DMS114 treated with DMSO at 0.1 percent for 48 hours (cell line): ENCODE data around the gene LRRC17.
"Not testable (repeated sequence)": the region's sequence is repeated elsewhere in the genome, so short reads cannot be mapped to it uniquely, and the experiment has no call there.

Experiments
- DNase-seq: peaks from one replicate; lab custom pipeline; 2025; ENCODE audit not compliant: unreplicated experiment; lab: John Stamatoyannopoulos, UW

Gene LRRC17

DNA sequence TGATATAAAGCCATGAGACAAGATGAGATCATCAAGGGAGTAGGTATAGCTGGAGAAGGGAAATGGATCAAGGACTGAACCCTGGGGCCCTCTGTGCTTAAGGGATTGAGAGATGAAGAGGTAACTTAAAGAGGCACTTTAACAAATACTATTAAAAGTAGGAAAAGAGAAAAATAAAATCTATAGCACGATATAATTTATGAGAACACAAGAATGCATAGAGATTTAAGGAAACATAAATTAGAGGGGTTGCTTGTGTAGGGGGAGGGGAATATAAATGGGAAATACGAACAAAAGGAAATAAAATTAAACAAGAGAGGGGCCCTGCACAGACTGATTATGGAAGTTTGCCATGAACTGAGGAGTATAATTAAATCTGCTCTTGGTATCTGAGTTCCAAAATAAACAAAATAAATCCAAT is 15.6 kb upstream of the LRRC17 start:
- DNase-seq = no peak

DNA sequence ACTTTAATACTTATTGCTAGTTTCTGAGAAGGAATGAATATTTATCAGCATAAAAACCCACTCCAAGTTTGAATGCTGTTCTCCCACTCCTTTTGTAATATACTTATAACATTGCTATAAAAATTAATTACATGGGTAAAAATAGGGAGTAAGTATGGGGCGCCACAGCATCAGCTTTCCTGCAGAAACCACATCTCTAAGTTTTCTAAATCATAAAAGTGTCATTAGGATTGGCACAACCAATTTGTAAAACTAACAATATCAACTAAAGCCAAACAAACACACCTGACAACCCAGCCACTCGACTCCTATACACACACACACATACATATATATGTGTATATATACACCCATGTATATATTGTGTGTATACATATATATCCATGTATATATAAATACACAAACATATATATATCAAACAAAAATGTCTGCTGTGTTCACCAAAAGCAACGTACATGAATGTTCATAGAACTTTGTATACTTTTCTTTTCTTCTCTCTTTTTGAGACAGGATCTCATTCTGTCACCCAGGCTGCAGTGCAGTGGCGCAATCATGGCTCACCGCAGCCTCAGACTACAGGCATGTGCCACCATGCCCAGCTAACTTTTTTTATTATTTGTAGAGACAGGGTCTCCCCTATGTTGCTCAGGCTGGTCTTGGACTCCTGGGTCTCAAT is 14.8 kb upstream of the LRRC17 start:
- no peak for DNase-seq

DNA sequence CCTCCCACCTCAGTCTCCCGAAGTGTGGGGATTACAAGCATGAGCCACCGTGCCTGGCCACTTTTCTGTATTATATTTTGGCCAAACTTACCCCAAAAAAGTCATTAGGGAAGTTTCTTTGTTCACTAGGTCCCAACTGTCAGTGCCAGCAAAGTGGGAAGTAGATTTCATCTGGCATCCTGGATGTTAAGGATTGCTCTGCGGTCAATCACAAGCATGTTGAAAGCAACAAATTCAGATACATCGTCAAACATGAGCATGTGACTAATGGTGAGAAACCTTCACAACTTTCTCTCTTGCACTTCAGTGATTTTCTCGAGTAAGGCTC is 14.3 kb upstream of the LRRC17 start:
- no peak for DNase-seq

DNA sequence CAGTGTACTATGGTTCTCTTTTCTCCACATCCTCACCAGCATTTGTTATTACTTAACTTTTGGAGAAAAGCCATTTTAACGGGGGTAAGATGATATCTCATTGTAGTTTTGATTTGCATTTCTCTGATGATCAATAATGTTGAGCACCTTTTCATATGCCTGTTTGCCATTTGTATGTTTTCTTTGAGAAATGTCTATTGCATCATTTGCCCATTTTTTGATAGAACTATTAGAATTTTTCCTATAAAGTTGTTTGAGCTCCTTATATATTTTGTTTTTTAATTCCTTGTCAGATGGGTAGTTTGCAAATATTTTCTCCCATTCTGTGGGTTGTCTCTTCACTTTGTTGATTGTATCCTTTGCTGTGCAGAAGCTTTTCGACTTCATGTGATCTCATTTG is 10.7 kb upstream of the LRRC17 start:
- DNase-seq = not testable (repeated sequence)

DNA sequence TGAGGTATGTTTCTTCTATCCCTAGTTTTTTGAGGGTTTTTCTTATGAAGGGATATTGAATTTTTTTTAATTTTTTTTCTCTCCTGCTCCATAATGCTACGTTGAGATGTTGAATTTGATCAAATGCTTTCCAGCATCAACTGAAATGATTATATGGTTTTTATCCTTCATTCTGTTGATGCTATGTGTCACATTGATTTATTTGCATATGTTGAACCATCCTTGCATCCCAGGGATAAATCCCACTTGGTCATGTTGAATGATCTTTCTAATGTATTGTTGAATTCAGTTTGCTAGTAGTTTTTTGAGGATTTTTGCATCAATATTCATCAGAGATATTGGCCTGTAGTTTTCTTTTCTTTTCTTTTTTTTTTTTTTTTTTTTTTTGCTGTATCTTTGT is 9.2 kb upstream of the LRRC17 start:
- DNase-seq = not testable (repeated sequence)

DNA sequence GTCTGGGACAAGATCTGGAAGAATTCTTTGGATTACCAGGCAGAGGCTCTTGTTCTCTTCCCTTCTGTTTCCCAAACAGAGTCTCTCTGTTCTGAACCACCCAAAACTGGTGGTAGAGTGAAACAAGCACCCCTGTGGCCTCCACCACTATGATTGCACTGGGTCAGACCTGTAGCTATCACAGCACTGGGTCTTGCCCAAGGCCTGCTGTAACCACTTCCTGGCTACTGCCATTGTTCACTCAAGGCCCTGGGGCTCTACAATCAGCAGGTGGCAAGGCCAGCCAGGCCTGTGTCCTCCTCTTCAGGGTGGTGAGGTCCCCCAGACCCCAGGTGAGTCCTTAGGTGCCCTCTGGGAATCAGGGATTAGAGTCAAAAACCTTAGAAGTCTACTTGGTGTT is 4.1 kb upstream of the LRRC17 start:
- DNase-seq = no peak

DNA sequence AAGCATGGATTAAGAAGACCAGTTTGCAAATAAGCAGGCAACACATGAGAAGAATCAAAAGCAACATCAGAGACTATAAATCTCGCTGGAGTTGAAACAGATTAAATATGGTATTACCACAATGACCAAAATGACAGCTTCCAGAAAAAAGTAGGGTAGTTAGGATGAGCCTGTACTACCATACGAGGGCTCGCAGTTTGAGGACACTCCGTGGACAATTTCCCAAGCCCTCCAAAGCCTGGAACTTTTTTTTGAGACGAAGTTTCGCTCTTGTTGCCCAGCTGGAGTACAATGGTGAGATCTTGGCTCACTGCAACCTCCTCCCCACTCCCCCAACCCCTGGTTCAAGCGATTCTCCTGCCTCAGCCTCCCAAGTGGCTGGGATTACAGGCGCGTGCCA is 1.0 kb downstream of the LRRC17 start:
- DNase-seq = no peak

DNA sequence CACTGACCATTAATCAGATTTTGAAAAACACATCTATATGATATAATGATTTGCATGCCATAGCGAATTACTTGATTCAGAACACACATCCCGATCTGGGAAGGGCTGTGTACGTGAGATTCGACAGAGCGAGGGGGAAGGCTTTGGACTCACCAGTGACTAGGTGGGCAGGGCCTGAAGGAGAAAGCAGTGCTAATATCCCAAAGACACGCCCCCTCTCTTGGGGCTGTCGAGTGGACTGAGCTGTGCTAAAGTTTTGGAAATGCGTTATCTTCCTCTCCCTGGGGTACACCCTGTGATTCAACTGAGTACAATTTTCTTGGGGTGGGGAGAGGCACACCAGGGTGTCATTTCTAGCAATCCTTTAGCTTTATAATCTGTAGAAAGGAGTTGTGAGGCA is 1.8 kb downstream of the LRRC17 start:
- DNase-seq = no peak

DNA sequence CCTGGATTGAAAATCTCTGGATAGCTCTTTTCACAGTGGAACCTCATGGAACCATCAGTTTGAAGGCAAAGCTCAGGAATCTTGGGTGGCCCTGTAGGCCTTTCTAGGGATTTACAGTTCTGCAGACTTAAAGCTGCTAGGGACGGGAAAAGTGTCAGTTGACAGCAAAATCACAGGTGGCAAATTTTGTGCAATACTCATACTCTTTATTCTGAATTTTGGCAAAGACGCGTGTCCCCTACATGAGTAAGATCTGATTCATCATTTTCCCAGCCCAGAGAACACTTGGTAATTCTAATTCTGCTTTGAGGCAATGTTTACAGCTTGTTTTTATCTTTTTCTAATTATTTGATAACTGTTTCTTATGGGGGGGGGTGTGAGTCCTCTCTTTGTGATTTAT is 3.6 kb downstream of the LRRC17 start:
- DNase-seq = no peak

DNA sequence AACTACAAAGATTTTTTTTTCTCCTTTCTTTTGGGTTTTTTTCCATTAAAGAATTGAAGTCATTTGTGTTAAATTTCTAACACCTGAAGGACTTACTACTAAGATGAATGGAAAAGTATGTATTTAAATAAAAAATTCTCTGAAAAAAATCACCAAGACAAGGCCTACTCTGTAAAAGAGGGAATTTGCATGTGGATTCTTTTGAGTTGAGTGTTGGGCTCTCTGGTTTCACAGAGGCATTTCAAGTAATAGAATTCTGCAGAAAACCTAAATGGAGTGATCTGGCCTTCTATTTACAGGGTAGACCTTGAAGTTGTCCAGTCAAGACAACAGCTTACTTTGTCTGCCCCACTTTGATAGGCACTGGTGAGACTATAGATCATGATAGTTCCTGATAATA is 4.1 kb downstream of the LRRC17 start:
- no peak for DNase-seq

DNA sequence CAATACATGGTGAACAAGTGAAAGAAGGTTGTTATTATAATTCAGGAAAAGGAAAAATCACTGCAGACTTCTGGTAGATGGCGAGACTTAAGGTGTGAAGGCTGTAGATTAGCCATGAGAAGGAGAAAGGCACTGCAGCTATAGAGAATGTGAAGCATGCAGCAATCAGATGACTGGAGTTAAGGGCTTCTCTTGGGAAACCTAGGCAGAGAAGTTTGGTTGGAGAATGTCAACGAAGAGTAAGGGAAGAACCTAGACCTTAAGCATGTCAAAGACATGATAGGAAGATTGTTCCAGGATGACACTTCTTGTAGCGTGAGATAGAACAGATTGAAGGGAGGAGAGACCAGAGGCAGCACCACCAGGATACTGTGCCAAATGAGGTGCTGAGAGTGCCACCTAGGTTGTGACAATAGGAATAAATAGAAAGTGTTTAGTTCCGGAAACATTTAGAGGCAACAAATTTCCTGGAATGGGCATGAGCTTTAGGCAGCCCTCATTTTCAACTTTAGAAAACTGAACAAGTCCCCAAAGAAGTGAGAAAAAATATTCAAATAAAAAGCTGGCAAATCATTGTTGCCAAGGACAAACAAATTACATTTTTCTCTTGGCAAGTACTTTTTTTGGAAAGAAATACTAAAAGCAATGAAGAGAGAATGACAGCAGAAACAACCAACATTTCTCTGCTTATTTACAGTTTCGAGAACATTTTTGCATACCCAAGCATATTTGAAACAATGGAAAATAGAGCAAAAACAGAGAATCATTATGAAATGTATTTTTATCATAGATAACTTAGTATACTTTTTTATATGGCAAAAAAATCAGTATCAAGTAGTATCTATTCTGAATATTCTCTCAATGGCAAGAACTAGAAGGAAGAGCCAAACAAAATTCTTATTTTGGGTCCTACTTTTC is 4.9 kb downstream of the LRRC17 start:
- DNase-seq = no peak

DNA sequence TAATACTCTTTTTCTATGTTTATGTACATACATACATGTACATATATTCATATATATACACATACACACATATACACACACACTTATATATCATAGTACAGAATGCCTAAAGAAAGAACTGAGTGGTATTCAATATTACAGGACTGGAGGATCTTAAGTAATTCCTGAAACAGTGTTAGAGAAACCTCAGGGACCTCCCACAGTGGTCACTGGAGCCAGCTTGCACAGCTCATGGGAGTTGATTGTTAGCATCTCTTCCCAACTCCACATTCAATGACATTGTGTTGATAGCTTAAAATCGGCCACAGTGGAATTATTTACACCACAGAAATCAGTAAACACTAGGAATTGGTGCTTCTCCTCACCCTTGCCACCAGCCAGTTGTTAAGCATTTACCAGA is 6.0 kb downstream of the LRRC17 start:
- no peak for DNase-seq

DNA sequence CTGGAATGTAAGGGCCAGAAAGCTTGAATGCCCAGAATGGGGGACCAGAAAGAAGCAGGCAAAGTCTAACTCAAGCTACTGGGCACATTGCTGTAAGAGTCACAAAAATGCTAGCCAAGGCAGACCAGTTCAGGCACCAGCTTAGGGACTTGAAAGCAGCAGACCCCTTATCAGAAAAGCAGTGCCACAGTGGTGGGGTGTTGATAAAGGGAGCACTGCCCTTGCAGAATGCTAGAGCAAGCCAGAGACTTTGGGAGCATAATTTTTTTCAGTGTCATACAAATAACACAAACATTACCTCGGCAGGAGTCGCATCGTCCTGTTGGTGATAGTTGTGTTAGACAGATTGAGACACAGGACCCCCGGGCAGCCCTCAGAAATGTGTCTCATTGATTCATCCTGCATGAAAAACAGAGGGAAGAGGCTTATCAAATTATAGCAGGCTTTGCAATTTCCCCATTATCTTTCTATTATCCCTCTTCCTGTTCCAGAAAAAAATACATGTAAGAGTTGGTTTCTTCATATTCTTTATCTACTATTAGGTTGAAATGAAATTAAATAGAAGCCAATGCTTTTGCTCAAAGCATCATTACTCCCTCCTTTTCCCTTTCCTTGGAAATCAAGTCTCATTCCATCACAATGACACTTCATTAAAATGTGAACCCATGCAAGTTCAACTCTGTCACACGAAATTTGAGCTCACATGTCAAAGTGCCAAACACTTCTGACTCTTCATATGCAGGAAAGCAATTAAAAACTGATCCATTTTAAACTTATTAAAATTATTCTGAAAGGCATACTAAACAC is 13.4 kb downstream of the LRRC17 start:
- no peak for DNase-seq

DNA sequence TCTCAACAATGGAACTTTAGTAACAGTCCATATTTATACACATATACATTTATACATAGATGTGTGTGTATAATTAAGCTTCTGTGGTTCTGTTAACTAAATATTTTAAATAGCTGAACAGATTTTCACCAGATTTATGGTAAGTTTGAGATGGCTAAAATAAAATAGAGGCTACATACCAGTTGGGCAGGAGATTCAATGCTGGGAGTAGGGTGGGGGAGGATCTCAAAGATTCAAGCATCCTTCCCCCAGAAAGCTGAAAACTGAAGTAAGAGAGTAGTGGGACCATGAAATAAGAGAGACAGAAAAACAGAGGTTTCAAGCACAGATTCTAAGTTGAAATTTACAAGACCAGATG is 14.0 kb downstream of the LRRC17 start:
- DNase-seq = no peak

DNA sequence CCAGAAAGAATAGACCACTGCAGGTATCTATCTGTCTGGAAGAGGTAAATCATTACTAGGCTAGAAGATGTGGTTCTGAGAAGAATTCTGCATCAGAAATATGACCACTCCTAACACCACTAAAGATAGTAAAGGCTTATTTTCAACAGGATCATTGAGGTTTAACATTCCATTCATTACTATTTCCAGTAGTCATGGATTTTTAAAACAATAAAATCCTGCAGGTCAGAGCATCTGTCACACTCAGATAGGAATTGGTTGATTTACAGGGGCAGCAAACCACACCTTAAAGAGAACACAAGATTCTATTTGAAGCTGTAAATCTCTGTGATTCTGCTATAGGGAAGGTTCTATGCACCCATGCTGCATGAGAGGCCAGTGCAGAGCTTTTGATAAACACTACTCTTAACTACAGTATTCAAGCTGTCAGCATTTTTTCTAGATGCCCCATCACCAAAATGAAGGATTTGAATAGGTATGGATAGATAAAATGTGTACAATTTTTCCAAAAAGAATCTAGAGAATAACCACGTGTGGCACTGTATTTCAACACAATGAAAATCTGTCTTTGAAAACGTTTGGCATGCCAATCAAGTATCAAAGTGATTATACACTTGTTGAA is 14.6 kb downstream of the LRRC17 start:
- no peak for DNase-seq

DNA sequence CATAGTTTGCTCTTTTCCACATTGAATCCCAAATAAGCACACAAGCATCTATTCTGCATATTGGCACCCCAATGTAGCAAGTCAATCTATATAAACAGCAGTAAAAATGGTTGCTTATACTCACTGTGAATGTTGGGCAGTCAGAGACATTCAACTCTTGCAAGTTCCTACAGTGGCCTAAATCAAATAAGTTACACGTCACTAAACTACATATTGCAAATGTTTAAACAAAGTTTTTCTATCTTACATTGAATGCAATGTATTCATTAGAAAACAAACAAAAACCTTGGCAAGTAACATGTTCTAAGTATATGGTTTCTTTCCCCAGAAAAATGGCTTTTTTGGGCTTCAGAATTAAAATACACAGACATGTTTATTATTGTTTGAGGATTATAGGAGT is 19.0 kb downstream of the LRRC17 start:
- no peak for DNase-seq

DNA sequence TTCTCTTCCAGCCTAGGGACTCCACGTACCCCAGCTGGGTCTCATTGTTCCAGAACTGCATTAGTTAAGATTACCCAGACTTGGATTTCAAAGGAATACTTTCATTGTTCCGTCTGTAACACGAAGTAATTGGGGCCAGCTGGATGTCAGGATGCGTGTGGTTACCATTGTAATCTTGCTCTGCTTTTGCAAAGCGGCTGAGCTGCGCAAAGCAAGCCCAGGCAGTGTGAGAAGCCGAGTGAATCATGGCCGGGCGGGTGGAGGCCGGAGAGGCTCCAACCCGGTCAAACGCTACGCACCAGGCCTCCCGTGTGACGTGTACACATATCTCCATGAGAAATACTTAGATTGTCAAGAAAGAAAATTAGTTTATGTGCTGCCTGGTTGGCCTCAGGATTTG is 21.0 kb downstream of the LRRC17 start:
- no peak for DNase-seq

DNA sequence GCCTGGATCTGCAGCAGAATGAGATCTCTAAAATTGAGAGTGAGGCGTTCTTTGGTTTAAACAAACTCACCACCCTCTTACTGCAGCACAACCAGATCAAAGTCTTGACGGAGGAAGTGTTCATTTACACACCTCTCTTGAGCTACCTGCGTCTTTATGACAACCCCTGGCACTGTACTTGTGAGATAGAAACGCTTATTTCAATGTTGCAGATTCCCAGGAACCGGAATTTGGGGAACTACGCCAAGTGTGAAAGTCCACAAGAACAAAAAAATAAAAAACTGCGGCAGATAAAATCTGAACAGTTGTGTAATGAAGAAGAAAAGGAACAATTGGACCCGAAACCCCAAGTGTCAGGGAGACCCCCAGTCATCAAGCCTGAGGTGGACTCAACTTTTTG is 21.4 kb downstream of the LRRC17 start:
- no peak for DNase-seq

DNA sequence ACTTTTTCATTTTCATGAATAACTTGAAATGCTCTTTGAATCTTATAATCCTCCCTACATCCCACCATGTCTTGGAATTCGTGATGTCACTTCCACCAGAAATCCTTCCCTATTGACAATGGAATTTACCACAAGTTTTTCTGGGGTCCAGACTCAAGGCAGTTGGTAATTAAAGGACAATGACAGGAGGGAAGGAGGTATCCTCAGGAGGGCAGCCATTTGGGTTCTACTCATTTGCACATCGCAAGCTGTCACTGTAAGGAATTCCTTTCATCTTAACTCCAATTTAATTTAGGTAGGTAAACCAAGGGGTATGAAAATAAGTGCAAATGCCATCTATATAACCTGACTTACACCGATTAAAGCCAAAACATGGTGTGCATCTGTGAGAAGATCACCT is 21.9 kb downstream of the LRRC17 start:
- no peak for DNase-seq

DNA sequence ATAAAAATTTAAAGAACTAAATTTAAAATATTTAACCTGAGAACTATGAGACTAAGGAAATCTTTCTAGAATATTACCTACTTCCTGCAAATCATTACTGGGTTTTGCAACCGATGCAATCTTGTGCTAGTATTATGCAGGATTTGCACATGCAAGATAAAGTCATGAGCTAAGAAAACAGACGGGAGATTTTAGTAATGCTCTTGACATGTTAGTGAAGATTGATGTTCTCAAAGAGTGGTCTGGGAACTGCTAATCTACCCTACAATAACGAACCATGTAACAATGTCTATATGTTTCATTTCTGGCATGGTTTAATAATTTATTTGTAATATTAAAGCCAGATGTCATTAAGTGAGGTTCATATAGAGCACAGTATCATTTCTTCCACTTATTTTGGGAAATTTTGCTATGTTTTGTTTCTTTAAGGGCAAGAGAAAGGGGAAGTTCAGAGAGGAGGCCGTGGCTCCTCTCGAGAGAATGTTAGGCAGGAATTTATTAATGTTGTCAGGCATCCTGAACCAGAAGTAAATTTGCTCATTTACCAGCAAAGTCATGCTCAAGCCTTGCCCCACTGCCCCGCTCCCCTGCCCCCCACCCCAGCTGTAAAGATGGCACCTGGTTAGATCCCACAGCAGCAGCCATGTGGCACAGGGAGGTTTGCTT is 22.8 kb downstream of the LRRC17 start:
- no peak for DNase-seq

DNA sequence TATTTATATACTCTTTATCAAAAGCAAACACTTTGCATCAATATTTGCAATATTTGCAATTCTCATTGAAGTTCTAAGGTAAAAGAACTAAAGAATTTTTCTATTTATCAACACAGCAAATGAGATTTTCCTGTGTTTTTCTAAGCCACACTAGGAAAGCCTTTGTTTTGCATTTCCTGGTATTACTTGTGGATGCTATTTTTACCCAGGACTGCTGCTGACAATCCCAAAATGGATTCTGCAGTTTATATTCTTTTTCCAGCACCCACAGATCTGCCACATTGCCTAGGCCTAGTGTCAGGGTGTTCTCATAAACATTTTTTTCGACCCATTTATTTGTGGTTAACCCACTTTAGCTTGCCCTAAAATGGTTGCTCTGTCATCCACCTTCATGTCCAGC is 25.9 kb downstream of the LRRC17 start:
- no peak for DNase-seq
